SU-DHL-6 (cell line): ENCODE results near the gene STXBP5L.

Source experiments
- H2AFZ ChIP-seq: fragments of 200-600 bp; sonication (generic); 2 replicates; pipeline ENCODE4 v1.6.1; 2014; ENCODE audit warnings: low read depth, mild to moderate bottlenecking, moderate library complexity, mixed read lengths, antibody characterized with exemption, low read length; ENCODE audit not compliant: severe bottlenecking
- H3F3A ChIP-seq: fragments of 200-600 bp; shearing (Covaris generic); 2 replicates; pipeline ENCODE4 v1.6.0; 2016; ENCODE audit warnings: antibody characterized with exemption, mild to moderate bottlenecking; ENCODE audit not compliant: insufficient read depth
- H3K27ac ChIP-seq: fragments of 200-600 bp; sonication (generic); 2 replicates; pipeline ENCODE4 v1.5.1; 2016; ENCODE audit warnings: low read depth, mild to moderate bottlenecking, low read length, moderate library complexity, mixed read lengths
- H3K27me3 ChIP-seq: fragments of 200-600 bp; sonication (generic), shearing (Covaris generic); 2 replicates; pipeline ENCODE4 v1.6.0; 2014; ENCODE audit warnings: mild to moderate bottlenecking, low read length
- H3K36me3 ChIP-seq: fragments of 200-600 bp; sonication (generic); 2 replicates; pipeline ENCODE4 v1.6.1; 2014; ENCODE audit warnings: mild to moderate bottlenecking, low read length, mixed read lengths
- H3K4me2 ChIP-seq: fragments of 300-600, 200-600 bp; shearing (Covaris generic), sonication (generic); 2 replicates; pipeline ENCODE4 v1.6.0; 2014; ENCODE audit warnings: low read length, low read depth, mild to moderate bottlenecking; ENCODE audit not compliant: poor library complexity, severe bottlenecking
- H3K4me3 ChIP-seq: fragments of 200-600 bp; sonication (generic); 2 replicates; pipeline ENCODE4 v1.5.1; 2014; ENCODE audit warnings: antibody characterized with exemption, low read length, mild to moderate bottlenecking, mixed read lengths; ENCODE audit not compliant: insufficient read depth, poor library complexity, severe bottlenecking
- H3K79me2 ChIP-seq: fragments of 200-600 bp; sonication (generic); 2 replicates; pipeline ENCODE4 v1.6.1; 2014; ENCODE audit warnings: mild to moderate bottlenecking, low read length, moderate library complexity; ENCODE audit not compliant: insufficient read depth
- H3K9ac ChIP-seq: fragments of 200-600 bp; sonication (generic); 2 replicates; pipeline ENCODE4 v1.7.0; 2014; ENCODE audit warnings: mild to moderate bottlenecking, low read length
- H3K9me2 ChIP-seq: fragments of 200-600 bp; sonication (generic); replicated peaks from 2 replicates; pipeline ENCODE4 v1.6.1; 2014; ENCODE audit warnings: low read length; ENCODE audit not compliant: insufficient read depth
- H3K9me3 ChIP-seq: fragments of 200-600 bp; sonication (generic); 2 replicates; pipeline ENCODE4 v1.6.1; 2014; ENCODE audit warnings: low read length, mixed read lengths; ENCODE audit not compliant: insufficient read depth
- H4K20me1 ChIP-seq: fragments of 200-600 bp; sonication (generic); 2 replicates; pipeline ENCODE4 v1.6.1; 2014; ENCODE audit warnings: low read depth, mild to moderate bottlenecking, antibody characterized with exemption, low read length, moderate library complexity, mixed read lengths
- EZH2phosphoT487 ChIP-seq: fragments of 200-600 bp; sonication (generic), shearing (Covaris generic); conservative IDR thresholded peaks from 2 replicates; pipeline ENCODE4 v1.6.1; 2018; ENCODE audit warnings: mild to moderate bottlenecking, antibody characterized with exemption, low read length, moderate library complexity, mixed read lengths
- TF ChIP-seq, protein P1 (sequence below): fragments of 200-600 bp; sonication (generic); IDR thresholded peaks from one replicate; pipeline ENCODE4 v1.5.1; 2017; ENCODE audit warnings: antibody characterized with exemption, mild to moderate bottlenecking, low read length, moderate library complexity; ENCODE audit not compliant: insufficient read depth, poor library complexity, severe bottlenecking

STXBP5L gene

DNA sequence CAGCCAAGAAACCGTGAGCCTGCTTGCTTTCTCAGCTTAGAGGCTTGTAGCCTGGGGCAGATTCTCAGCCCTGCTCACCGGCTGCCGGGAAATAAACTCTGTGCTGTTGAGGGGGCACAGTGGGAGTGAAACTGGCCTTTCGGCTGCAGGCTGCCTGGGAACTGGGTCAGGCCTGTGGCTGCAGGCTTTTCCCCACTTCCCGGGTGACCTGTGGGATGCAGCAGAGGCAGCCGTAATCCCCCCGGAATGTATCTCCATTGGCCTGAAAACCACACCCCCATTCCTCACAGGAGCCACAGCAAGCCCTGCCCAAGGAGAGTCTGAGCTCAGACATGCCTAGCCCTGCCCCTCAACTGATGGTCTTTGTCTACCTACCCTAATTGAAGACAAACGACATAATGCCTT, 110.9 kb downstream of the STXBP5L start:
- Histone ChIP-seq H3F3A (no peaks in the 10 kb centered on the region), H3K4me2 (no peak overlapping the region), H4K20me1 (no peaks in the 10 kb centered on the region), H3K36me3 (no peaks in the 10 kb centered on the region), H3K27ac (no peak overlapping the region), H3K9me3 (no peaks in the 10 kb centered on the region), H3K4me3 (no peak overlapping the region), H3K9me2 (no peaks in the 10 kb centered on the region), H2AFZ (no peak overlapping the region), H3K27me3 (no peaks in the 10 kb centered on the region), H3K9ac (no peak overlapping the region), H3K79me2 (no peaks in the 10 kb centered on the region)
- TF ChIP-seq, protein P1, sequence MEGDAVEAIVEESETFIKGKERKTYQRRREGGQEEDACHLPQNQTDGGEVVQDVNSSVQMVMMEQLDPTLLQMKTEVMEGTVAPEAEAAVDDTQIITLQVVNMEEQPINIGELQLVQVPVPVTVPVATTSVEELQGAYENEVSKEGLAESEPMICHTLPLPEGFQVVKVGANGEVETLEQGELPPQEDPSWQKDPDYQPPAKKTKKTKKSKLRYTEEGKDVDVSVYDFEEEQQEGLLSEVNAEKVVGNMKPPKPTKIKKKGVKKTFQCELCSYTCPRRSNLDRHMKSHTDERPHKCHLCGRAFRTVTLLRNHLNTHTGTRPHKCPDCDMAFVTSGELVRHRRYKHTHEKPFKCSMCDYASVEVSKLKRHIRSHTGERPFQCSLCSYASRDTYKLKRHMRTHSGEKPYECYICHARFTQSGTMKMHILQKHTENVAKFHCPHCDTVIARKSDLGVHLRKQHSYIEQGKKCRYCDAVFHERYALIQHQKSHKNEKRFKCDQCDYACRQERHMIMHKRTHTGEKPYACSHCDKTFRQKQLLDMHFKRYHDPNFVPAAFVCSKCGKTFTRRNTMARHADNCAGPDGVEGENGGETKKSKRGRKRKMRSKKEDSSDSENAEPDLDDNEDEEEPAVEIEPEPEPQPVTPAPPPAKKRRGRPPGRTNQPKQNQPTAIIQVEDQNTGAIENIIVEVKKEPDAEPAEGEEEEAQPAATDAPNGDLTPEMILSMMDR: no peak
- TF ChIP-seq EZH2phosphoT487: no peak

DNA sequence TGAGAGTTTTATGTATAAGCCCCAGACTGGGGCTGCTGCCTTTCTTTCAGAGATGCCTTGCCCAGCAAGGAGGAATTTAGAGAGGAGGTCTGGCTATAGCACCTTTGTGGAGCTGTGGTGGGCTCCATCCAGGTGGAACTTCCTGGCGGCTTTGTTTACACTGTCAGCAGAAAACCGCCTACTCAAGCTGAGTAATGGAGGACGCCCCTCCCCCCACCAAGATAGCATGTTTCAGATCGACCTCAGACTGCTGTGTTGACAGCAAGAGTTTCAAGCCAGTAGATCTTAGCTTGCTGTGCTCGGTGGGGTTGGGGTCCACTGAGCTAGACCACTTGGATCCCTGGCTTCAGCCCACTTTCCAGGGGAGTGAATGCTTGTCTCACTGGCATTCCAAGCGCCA, 155.6 kb downstream of the STXBP5L start:
- TF ChIP-seq EZH2phosphoT487: no peak
- TF ChIP-seq, protein P1: no peak
- Histone ChIP-seq H4K20me1 (no peaks in the 10 kb centered on the region), H3K9me2 (no peaks in the 10 kb centered on the region), H3K9me3 (no peaks in the 10 kb centered on the region), H3K27me3 (no peaks in the 10 kb centered on the region), H3K4me2 (no peak overlapping the region), H3F3A (no peaks in the 10 kb centered on the region), H3K9ac (no peak overlapping the region), H2AFZ (no peak overlapping the region), H3K36me3 (no peaks in the 10 kb centered on the region), H3K27ac (no peak overlapping the region), H3K4me3 (no peak overlapping the region), H3K79me2 (no peaks in the 10 kb centered on the region)

DNA sequence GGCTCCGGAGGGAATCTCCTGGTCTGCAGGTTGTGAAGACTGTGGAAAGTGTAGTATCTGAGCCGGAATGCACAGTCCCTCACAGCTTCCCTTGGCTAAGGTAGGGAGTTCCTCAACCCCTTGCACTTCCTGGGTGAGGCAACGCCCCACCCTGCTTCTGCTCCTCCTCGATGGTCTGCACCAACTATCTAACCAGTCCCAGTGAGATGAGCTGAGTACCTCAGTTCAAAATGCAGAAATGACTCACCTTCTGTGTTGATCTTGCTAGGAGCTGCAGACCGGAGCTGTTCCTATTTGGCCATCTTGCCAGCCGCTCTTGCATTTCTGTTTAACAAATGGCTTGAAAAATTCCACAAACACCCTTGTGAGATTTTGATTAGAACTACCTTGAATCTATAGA, 156.1 kb downstream of the STXBP5L start:
- H3K27me3 ChIP-seq: no peaks in the 10 kb centered on the region
- no peaks in the 10 kb centered on the region for H3K9me2 ChIP-seq
- no peaks in the 10 kb centered on the region for H3K36me3 ChIP-seq
- H3K9ac ChIP-seq: no peak overlapping the region
- no peaks in the 10 kb centered on the region for H3F3A ChIP-seq
- H4K20me1 ChIP-seq: no peaks in the 10 kb centered on the region
- H3K9me3 ChIP-seq: no peaks in the 10 kb centered on the region
- no peak overlapping the region for H3K27ac ChIP-seq
- H3K79me2 ChIP-seq: no peaks in the 10 kb centered on the region
- no peak overlapping the region for H2AFZ ChIP-seq
- no peak for TF ChIP-seq EZH2phosphoT487
- TF ChIP-seq, protein P1: no peak
- no peak overlapping the region for H3K4me2 ChIP-seq
- H3K4me3 ChIP-seq: no peak overlapping the region
